ENCODE data around the gene TNNT3. TPM values are rescaled to one million over a fixed set of nuclear protein-coding genes. Genes with fewer than 3 reads are reported as not detected.
"Not testable (repeated sequence)": the region's sequence is repeated elsewhere in the genome, so short reads cannot be mapped to it uniquely, and the experiment has no call there.

Gene TNNT3
- polyA plus RNA-seq (2014; cell fraction: cytosol; rRNA removed): not detected in 2 replicates
- polyA plus RNA-seq (2014; cell fraction: nucleus; rRNA removed): 0.14 TPM in 1 of 2 replicates, not detected in the other

- no peak for DNase-seq (ENCODE audit: low spot score)
Measured at GRCh38 chr11:1919391-1920127, at the start of gene TNNT3. TNNT3 (plus strand) TSS chr11:1919703; CDS start chr11:1922875, 3,172 bp downstream.

- no peak for DNase-seq (ENCODE audit: low spot score)
Measured at GRCh38 chr11:1870326-1870696, 49.2 kb upstream of the TNNT3 start.

GRCh38 chr11:1870721-1871466 is 48.6 kb upstream of the TNNT3 start:
- no peak for DNase-seq (ENCODE audit: low spot score)

- DNase-seq (ENCODE audit: low spot score): no peak
Measured at GRCh38 chr11:1871531-1871930, 48.0 kb upstream of the TNNT3 start.

GRCh38 chr11:1872267-1872985 is 47.1 kb upstream of the TNNT3 start:
- DNase-seq (ENCODE audit: low spot score): no peak

GRCh38 chr11:1873048-1873812 is 46.3 kb upstream of the TNNT3 start:
- no peak for DNase-seq (ENCODE audit: low spot score)

- DNase-seq (ENCODE audit: low spot score): not testable (repeated sequence)
Measured at GRCh38 chr11:1873813-1874150, 45.7 kb upstream of the TNNT3 start.

GRCh38 chr11:1874441-1875092 is 44.9 kb upstream of the TNNT3 start:
- DNase-seq (ENCODE audit: low spot score): not testable (repeated sequence)

- DNase-seq (ENCODE audit: low spot score): no peak
Measured at GRCh38 chr11:1875093-1875850, 44.2 kb upstream of the TNNT3 start.

- DNase-seq (ENCODE audit: low spot score): not testable (repeated sequence)
Measured at GRCh38 chr11:1875851-1876301, 43.6 kb upstream of the TNNT3 start.

- DNase-seq (ENCODE audit: low spot score): peak; percentile 64
Measured at GRCh38 chr11:1876361-1877063, 43.0 kb upstream of the TNNT3 start.

GRCh38 chr11:1877211-1878136 is 42.0 kb upstream of the TNNT3 start:
- DNase-seq (ENCODE audit: low spot score): no peak

- peak; percentile 34 for DNase-seq (ENCODE audit: low spot score)
Measured at GRCh38 chr11:1878137-1879031, 41.1 kb upstream of the TNNT3 start.

- no peak for DNase-seq (ENCODE audit: low spot score)
Measured at GRCh38 chr11:1879342-1879940, 40.1 kb upstream of the TNNT3 start.

GRCh38 chr11:1879941-1880720 is 39.4 kb upstream of the TNNT3 start:
- DNase-seq (ENCODE audit: low spot score): no peak
